Liver (tissue), 9 donors: ENCODE data around the gene FAM193A. TPM values are rescaled to one million over a fixed set of nuclear protein-coding genes. Genes with fewer than 3 reads are reported as not detected.

ENCODE experiments used
- DNase-seq: peaks from one replicate; pipeline ENCODE4 v3.0.0-alpha.2; 2017; ENCODE audit warnings: low spot score
- H3K27ac ChIP-seq, 2 donors: one replicate each; pipeline ENCODE4 v1.7.0; 2013; ENCODE audit warnings: inconsistent platforms in 2 of 2, low read length in 2 of 2, control low read depth in 1 of 2, low read depth in 1 of 2, mild to moderate bottlenecking in 1 of 2
- H3K27me3 ChIP-seq, 4 donors: one replicate each; pipeline versions ENCODE4 v1.6.1 to v1.7.0; 2013; ENCODE audit warnings: low read length in 3 of 4, inconsistent platforms in 1 of 4, mild to moderate bottlenecking in 1 of 4, moderate library complexity in 1 of 4; ENCODE audit not compliant: control insufficient read depth in 4 of 4, insufficient read depth in 4 of 4
- H3K36me3 ChIP-seq, 4 donors: one replicate each; pipeline versions ENCODE4 v1.6.1 to v1.7.0; 2013; ENCODE audit warnings: low read length in 3 of 4, mild to moderate bottlenecking in 3 of 4, low read depth in 1 of 4, moderate library complexity in 1 of 4; ENCODE audit not compliant: control insufficient read depth in 4 of 4, insufficient read depth in 3 of 4
- H3K4me1 ChIP-seq, 4 donors: one replicate each; pipeline versions ENCODE4 v1.6.1 to v1.7.0; 2013; ENCODE audit warnings: low read length in 3 of 4, mild to moderate bottlenecking in 3 of 4, moderate library complexity in 1 of 4; ENCODE audit not compliant: control insufficient read depth in 4 of 4, insufficient read depth in 4 of 4
- H3K4me3 ChIP-seq, 3 donors: one replicate each; pipeline versions ENCODE4 v1.6.1 to v1.7.0; 2013; ENCODE audit warnings: low read length in 3 of 3, control low read depth in 1 of 3, low read depth in 1 of 3, mild to moderate bottlenecking in 1 of 3
- H3K9ac ChIP-seq, 2 donors: one replicate each; pipeline ENCODE4 v1.7.0; 2013; ENCODE audit warnings: low read length in 2 of 2, mild to moderate bottlenecking in 2 of 2, moderate library complexity in 2 of 2, control low read depth in 1 of 2, low read depth in 1 of 2
- H3K9me3 ChIP-seq, 4 donors: one replicate each; pipeline versions ENCODE4 v1.6.1 to v1.7.0; 2013; ENCODE audit warnings: low read length in 3 of 4; ENCODE audit not compliant: control insufficient read depth in 4 of 4
- ATF3 ChIP-seq: IDR thresholded peaks from 2 replicates; pipeline ENCODE4 v1.6.1; 2016; ENCODE audit warnings: antibody characterized with exemption
- EGR1 ChIP-seq, 2 donors: IDR thresholded peaks; 2 replicates each; pipeline ENCODE4 v1.6.1; 2016 to 2018; ENCODE audit warnings: antibody characterized with exemption in 2 of 2, low read depth in 2 of 2
- FOXA1 ChIP-seq: IDR thresholded peaks from 2 replicates; pipeline ENCODE4 v1.6.1; 2016; ENCODE audit warnings: antibody characterized with exemption
- FOXA2 ChIP-seq: IDR thresholded peaks from 2 replicates; pipeline ENCODE4 v1.6.1; 2016; ENCODE audit warnings: antibody characterized with exemption
- GABPA ChIP-seq, 2 donors: IDR thresholded peaks in 1 of 2; conservative IDR thresholded peaks in 1 of 2; 2 replicates each; pipeline ENCODE4 v1.6.1; 2016; ENCODE audit warnings: antibody characterized with exemption in 2 of 2, mild to moderate bottlenecking in 1 of 2, moderate library complexity in 1 of 2
- HNF4A ChIP-seq, 2 donors: conservative IDR thresholded peaks; 2 replicates each; pipeline ENCODE4 v1.6.1; 2016; ENCODE audit warnings: antibody characterized with exemption in 2 of 2, mild to moderate bottlenecking in 2 of 2
- HNF4G ChIP-seq: IDR thresholded peaks from 2 replicates; pipeline ENCODE4 v1.6.1; 2016; ENCODE audit warnings: antibody characterized with exemption
- JUND ChIP-seq, 2 donors: IDR thresholded peaks; 2 replicates each; pipeline ENCODE4 v1.6.1; 2016; ENCODE audit warnings: antibody characterized with exemption in 2 of 2
- NR2F2 ChIP-seq: IDR thresholded peaks from 2 replicates; pipeline ENCODE4 v1.6.1; 2016; ENCODE audit warnings: antibody characterized with exemption
- RAD21 ChIP-seq, 2 donors: IDR thresholded peaks; 2 replicates each; pipeline ENCODE4 v1.6.1; 2016; ENCODE audit warnings: antibody characterized with exemption in 2 of 2, mild to moderate bottlenecking in 2 of 2
- RXRA ChIP-seq, 2 donors: IDR thresholded peaks; 2 replicates each; pipeline ENCODE4 v1.6.1; 2017 to 2018; ENCODE audit warnings: antibody characterized with exemption in 2 of 2, mild to moderate bottlenecking in 1 of 2
- SP1 ChIP-seq: IDR thresholded peaks from 2 replicates; pipeline ENCODE4 v1.6.1; 2018; ENCODE audit warnings: antibody characterized with exemption, mild to moderate bottlenecking
- TAF1 ChIP-seq: conservative IDR thresholded peaks from 2 replicates; pipeline ENCODE4 v1.6.1; 2016; ENCODE audit warnings: antibody characterized with exemption, mild to moderate bottlenecking
- YY1 ChIP-seq: IDR thresholded peaks from 2 replicates; pipeline ENCODE4 v1.6.1; 2016; ENCODE audit warnings: antibody characterized with exemption, mild to moderate bottlenecking
- WGBS: extraction: QIAGEN DNeasy Blood & Tissue Kit; methylation state at CpG from one replicate; pipeline ENCODE4 v1.1.7; 2013; 5-methylcytosine and 5-hydroxymethylcytosine counted together
- polyA plus RNA-seq, 2 donors: library from polyadenylated mRNA; stranded (reverse) in 1 of 2; unstranded in 1 of 2; fragments of 200-250 nt in 1 of 2; fragments of >200 nt in 1 of 2; fragmentation: Nextera tagmentation in 1 of 2; extraction: Ambion mirVana in 1 of 2; gene quantifications; one replicate each; pipeline versions ENCODE4 v1.2.1 to v1.2.3, GENCODE V29; 2013 to 2015
- total RNA-seq, 2 donors: library from RNA; depleted of rRNA; stranded (reverse); fragments of >200 nt; gene quantifications; one replicate each; pipeline ENCODE4 v1.2.3, GENCODE V29; 2014
- TF ChIP-seq, protein P1 (sequence below): IDR thresholded peaks from 2 replicates; pipeline ENCODE4 v1.6.1; 2016; ENCODE audit warnings: antibody characterized with exemption
- TF ChIP-seq, protein P2 (sequence below): IDR thresholded peaks from 2 replicates; pipeline ENCODE4 v1.6.1; 2016; ENCODE audit warnings: antibody characterized with exemption, mild to moderate bottlenecking
- donor health status: healthy.
- donor health status: healthy.
- donor health status: healthy.
- donor health status: healthy.
- donor health status: healthy.

The FAM193A gene
- total and polyA plus RNA-seq, 4 donors = 3.9 to 10.2 (median 7.0) TPM

GRCh38 chr4:2572866-2573265 is 36.4 kb downstream of the FAM193A start:
- Histone ChIP-seq H3K9ac (no peak overlapping the region), H3K27ac (no peak overlapping the region)
- 91% methylated on average over 4 of the region's 4 CpGs for WGBS

GRCh38 chr4:2574009-2574408 is 37.6 kb downstream of the FAM193A start:
- Histone ChIP-seq H3K9ac (no peak overlapping the region), H3K4me3 (no peak overlapping the region), H3K4me1 (peaks cover 0 to 2% (median 0%) of the 10 kb centered on the region in 4 donors), H3K9me3 (no peaks in the 10 kb centered on the region), H3K27me3 (no peaks in the 10 kb centered on the region), H3K36me3 (peaks cover 0 to 3% (median 0%) of the 10 kb centered on the region in 4 donors), H3K27ac (no peak overlapping the region)
- no peak for TF ChIP-seq SP1
- TF ChIP-seq, protein P1, sequence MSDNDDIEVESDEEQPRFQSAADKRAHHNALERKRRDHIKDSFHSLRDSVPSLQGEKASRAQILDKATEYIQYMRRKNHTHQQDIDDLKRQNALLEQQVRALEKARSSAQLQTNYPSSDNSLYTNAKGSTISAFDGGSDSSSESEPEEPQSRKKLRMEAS = no peak
- no peak for TF ChIP-seq JUND (IDR thresholded peaks at IDR 0.05)
- no peak for TF ChIP-seq YY1
- no peak for TF ChIP-seq TAF1
- 92% methylated on average over 7 of the region's 7 CpGs for WGBS
- DNase-seq = no peak

More at GRCh38 chr4:2572866-2573265, 36.4 kb downstream of the FAM193A start:
- TF ChIP-seq NR2F2 (no peak), EGR1 (IDR thresholded peaks at IDR 0.05; ENCODE audit: low read depth in 2 of 2) (no peak), ATF3 (no peak), JUND (IDR thresholded peaks at IDR 0.05) (no peak), FOXA2 (no peak), RXRA (IDR thresholded peaks at IDR 0.05) (no peak), HNF4A (conservative IDR thresholded peaks at IDR 0.05) (no peak), FOXA1 (no peak), HNF4G (no peak), TAF1 (no peak), GABPA (IDR thresholded peaks at IDR 0.05 in 1 of 2, conservative IDR thresholded peaks at IDR 0.05 in 1 of 2) (no peak), SP1 (no peak)
- TF ChIP-seq, protein P1 = no peak
- TF ChIP-seq, protein P2, sequence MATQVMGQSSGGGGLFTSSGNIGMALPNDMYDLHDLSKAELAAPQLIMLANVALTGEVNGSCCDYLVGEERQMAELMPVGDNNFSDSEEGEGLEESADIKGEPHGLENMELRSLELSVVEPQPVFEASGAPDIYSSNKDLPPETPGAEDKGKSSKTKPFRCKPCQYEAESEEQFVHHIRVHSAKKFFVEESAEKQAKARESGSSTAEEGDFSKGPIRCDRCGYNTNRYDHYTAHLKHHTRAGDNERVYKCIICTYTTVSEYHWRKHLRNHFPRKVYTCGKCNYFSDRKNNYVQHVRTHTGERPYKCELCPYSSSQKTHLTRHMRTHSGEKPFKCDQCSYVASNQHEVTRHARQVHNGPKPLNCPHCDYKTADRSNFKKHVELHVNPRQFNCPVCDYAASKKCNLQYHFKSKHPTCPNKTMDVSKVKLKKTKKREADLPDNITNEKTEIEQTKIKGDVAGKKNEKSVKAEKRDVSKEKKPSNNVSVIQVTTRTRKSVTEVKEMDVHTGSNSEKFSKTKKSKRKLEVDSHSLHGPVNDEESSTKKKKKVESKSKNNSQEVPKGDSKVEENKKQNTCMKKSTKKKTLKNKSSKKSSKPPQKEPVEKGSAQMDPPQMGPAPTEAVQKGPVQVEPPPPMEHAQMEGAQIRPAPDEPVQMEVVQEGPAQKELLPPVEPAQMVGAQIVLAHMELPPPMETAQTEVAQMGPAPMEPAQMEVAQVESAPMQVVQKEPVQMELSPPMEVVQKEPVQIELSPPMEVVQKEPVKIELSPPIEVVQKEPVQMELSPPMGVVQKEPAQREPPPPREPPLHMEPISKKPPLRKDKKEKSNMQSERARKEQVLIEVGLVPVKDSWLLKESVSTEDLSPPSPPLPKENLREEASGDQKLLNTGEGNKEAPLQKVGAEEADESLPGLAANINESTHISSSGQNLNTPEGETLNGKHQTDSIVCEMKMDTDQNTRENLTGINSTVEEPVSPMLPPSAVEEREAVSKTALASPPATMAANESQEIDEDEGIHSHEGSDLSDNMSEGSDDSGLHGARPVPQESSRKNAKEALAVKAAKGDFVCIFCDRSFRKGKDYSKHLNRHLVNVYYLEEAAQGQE = no peak
- no peak for DNase-seq
- Histone ChIP-seq H3K4me3 (no peak overlapping the region), H3K4me1 (peaks cover 0 to under 1% (median 0%) of the 10 kb centered on the region in 4 donors), H3K9me3 (no peaks in the 10 kb centered on the region), H3K27me3 (no peaks in the 10 kb centered on the region), H3K36me3 (peaks cover 0 to 3% (median 0%) of the 10 kb centered on the region in 4 donors)

- no peak overlapping the region for H3K4me3 ChIP-seq
- H3K27ac ChIP-seq = no peak overlapping the region
- H3K27me3 ChIP-seq = no peaks in the 10 kb centered on the region
- 89% methylated on average over 9 of the region's 9 CpGs for WGBS
- H3K9me3 ChIP-seq = no peaks in the 10 kb centered on the region
- H3K36me3 ChIP-seq = peaks cover 0 to 3% (median 0%) of the 10 kb centered on the region in 4 donors
- no peak overlapping the region for H3K9ac ChIP-seq
- peaks cover 0 to 2% (median 0%) of the 10 kb centered on the region in 4 donors for H3K4me1 ChIP-seq
- DNase-seq = no peak
- TF ChIP-seq, protein P1 = no peak
- TF ChIP-seq GABPA (IDR thresholded peaks at IDR 0.05 in 1 of 2, conservative IDR thresholded peaks at IDR 0.05 in 1 of 2) (no peak), JUND (IDR thresholded peaks at IDR 0.05) (no peak), SP1 (no peak), FOXA2 (no peak), EGR1 (IDR thresholded peaks at IDR 0.05; ENCODE audit: low read depth in 2 of 2) (no peak), ATF3 (no peak), RXRA (IDR thresholded peaks at IDR 0.05) (no peak), RAD21 (IDR thresholded peaks at IDR 0.05) (no peak)
- TF ChIP-seq, protein P2 = no peak
Observed at GRCh38 chr4:2574863-2575262, 38.4 kb downstream of the FAM193A start.
